H1 (cell line): ENCODE data around the gene CCDC93. TPM values are rescaled to one million over a fixed set of nuclear protein-coding genes. Genes with fewer than 3 reads are reported as not detected.

Experiments
- KDM4A ChIP-seq: IDR thresholded peaks from one replicate; pipeline ENCODE4 v1.7.1; 2012; ENCODE audit warnings: low read depth, mild to moderate bottlenecking, moderate library complexity, low read length, inconsistent platforms; ENCODE audit not compliant: severe bottlenecking
- POLR2A ChIP-seq, 2 experiments: IDR thresholded peaks; 1 replicate in 1 of 2; 2 replicates in 1 of 2; pipeline ENCODE4 v1.6.1; 2011; ENCODE audit warnings: low read depth in 2 of 2, low read length in 2 of 2, mild to moderate bottlenecking in 2 of 2; ENCODE audit errors: control extremely low read depth in 1 of 2
- polyA plus RNA-seq, 7 experiments: library from polyadenylated mRNA; depleted of rRNA in 3 of 7; stranded (reverse) in 5 of 7; unstranded in 2 of 7; fragments of >200 nt in 5 of 7; fragments of 200-250 nt in 2 of 7; gene quantifications; 1 replicate in 5 of 7; 2 replicates in 1 of 7; 4 replicates in 1 of 7; pipeline versions ENCODE4 v1.2.1 to v1.2.3, GENCODE V29; 2011 to 2013; ENCODE audit warnings: missing spikeins in 2 of 7, mixed read lengths in 2 of 7
- total RNA-seq: library from RNA; stranded (reverse); fragmentation: NEBNext Ultra II Directional; extraction: Animal tissue kit (Norgen Biotek cat#: 25700); gene quantifications from 2 replicates; pipeline ENCODE4 v1.2.1, GENCODE V29; 2021

Gene CCDC93
- total and polyA plus RNA-seq, 2 of the 8 experiments (the other 6 are each of a cell fraction or from before 2014, with no cell fraction given) = 5.5 to 18.0 TPM

DNA sequence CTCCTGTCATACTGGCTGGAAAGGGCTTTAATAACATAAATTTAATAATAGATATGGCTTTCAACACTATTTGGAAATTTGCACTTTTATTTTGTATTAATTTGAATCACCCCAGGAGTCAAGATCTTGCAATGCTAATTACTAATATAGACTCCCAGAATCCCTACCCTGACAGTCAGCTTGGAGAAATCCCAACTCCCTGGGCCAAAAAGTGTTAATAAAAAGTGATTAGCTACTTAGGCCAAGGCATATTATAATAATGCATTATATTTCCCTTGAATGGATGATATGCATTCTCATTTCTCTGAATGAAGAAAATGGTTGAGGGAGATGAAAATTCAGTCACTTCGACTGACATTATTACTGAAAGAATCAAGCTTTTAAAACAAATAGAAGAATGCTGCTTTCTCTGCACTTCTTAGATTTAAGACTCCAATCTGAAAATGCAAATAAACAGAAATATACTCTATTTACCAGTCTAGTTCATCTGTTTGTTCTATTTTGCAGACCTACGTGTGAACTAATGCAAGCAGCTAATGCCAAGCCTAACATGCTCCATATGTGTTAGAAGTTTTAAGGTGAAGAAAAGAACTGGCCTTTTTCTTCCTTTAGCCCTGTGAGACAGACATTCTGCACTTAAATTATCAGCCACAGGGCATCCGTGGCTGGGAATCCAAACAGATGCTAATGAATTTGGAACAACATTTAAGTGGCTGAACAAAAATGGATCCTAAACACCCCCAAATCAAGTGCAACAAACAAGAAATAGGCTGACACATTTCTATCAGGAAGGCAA, 40.5 kb upstream of the CCDC93 start (continued):
- TF ChIP-seq KDM4A (no peak), POLR2A (IDR thresholded peaks at IDR 0.05; ENCODE audit: control extremely low read depth in 1 of 2, low read depth in 2 of 2, low read length in 2 of 2) (no peak)
